Psoas muscle (tissue), 8 donors: ENCODE results near the gene CLCNKA. TPM values are rescaled to one million over a fixed set of nuclear protein-coding genes. Genes with fewer than 3 reads are reported as not detected.
A peak's percentile ranks its signal among the peaks of the same experiment; 100 is the strongest.

Source experiments
- ATAC-seq, 4 donors: fragments of 200-7000 bp; cut with Tn5 transposase; one replicate each; pipeline ENCODE4 v1.9.1; 2020; ENCODE audit warnings: moderate library complexity in 3 of 4, mild to moderate bottlenecking in 2 of 4
- DNase-seq, 2 donors: peaks; one replicate each; pipeline ENCODE4 v3.0.0-alpha.2; 2020
- H3K27ac ChIP-seq: fragments of 200-600 bp; one replicate; pipeline ENCODE4 v1.8.0; 2022
- H3K27me3 ChIP-seq, 3 donors: fragments of 200-600 bp in 1 of 3; one replicate each; pipeline versions ENCODE4 v1.6.1 to v1.8.0; 2013 to 2022; ENCODE audit warnings: low read length in 2 of 3, mild to moderate bottlenecking in 2 of 3, moderate library complexity in 1 of 3; ENCODE audit not compliant: insufficient read depth in 3 of 3
- H3K36me3 ChIP-seq, 2 donors: fragments of 200-600 bp in 1 of 2; one replicate each; pipeline versions ENCODE4 v1.6.1 to v1.8.0; 2013 to 2022; ENCODE audit warnings: low read depth in 1 of 2, mild to moderate bottlenecking in 1 of 2, moderate library complexity in 1 of 2; ENCODE audit not compliant: insufficient read depth in 1 of 2
- H3K4me1 ChIP-seq: fragments of 200-600 bp; one replicate; pipeline ENCODE4 v1.8.0; 2022
- H3K4me3 ChIP-seq: fragments of 200-600 bp; one replicate; pipeline ENCODE4 v1.8.0; 2022; ENCODE audit warnings: mild to moderate bottlenecking
- H3K9me3 ChIP-seq: fragments of 200-600 bp; one replicate; pipeline ENCODE4 v1.8.0; 2022
- WGBS, 3 donors: extraction: QIAGEN DNeasy Blood & Tissue Kit; methylation state at CpG; one replicate each; pipeline versions ENCODE4 v1.1.6 to v1.1.7; 2013; 5-methylcytosine and 5-hydroxymethylcytosine counted together
- intact Hi-C, 2 donors: fragments of 100-400 bp; cut with DNase I; formaldehyde crosslinking; loops; one replicate each; pipeline versions ENCODE4 v1.11.0 to v1.14.2; 2022
- polyA plus RNA-seq, 3 donors: library from polyadenylated mRNA; stranded (reverse); fragments of 200-250 nt; gene quantifications; one replicate each; pipeline ENCODE4 v1.2.3, GENCODE V29; 2013
- total RNA-seq, 4 donors: library from RNA; stranded (reverse); fragmentation: NEBNext Ultra II Directional in 2 of 4; extraction: Animal tissue kit (Norgen Biotek cat#: 25700) in 2 of 4; gene quantifications; one replicate each; pipeline versions ENCODE4 v1.2.1 to v1.2.4, GENCODE V29; 2021 to 2023
- TF ChIP-seq, protein P1 (sequence below): fragments of 200-600 bp; IDR thresholded peaks from one replicate; pipeline ENCODE4 v1.8.0; 2022; ENCODE audit warnings: antibody characterized with exemption
- donor health status: healthy with polysubstance abuse.
- donor health status: DM: no; HTN: no; CAD: no; lungs with moderate emphysema.
- donor health status: Bipolar disorder and iron deficiency.
- donor health status: healthy.
- donor health status: DM: yes; HTN: yes; CAD: no.
- donor health status: DM: no; HTN: no; CAD: no.
- donor health status: DM: no; HTN: no; CAD: no.
- donor health status: DM: yes; HTN: yes; CAD: no.

CLCNKA gene
- total and polyA plus RNA-seq, 7 donors, result 0.30 to 2.2 (median 1.2) TPM

DNA sequence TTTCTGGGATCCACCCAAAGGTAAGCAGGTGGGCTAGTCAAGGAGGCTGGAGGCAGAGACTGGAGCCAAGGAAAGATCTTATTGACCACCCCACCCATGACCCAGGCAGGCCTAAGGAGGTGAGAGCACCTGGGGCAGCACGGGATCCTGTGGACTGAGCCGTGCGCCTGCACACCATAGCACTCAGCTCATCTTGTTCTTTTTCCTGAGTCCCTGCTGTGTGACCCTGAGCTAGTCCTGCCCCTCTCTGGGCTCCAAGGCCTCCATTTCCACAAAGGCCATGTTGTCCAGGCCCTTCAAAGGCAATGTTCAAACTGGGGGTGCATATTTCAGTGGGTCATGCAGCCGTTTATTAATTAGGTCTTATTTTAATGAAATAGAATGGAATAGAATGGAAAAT, 44.4 kb downstream of the CLCNKA start:
- Histone ChIP-seq H3K27ac (no peak overlapping the region), H3K9me3 (no peaks in the 10 kb centered on the region), H3K4me1 (no peaks in the 10 kb centered on the region), H3K27me3 (peaks cover 0 to 4% (median 2%) of the 10 kb centered on the region in 3 donors), H3K4me3 (no peak overlapping the region), H3K36me3 (no peaks in the 10 kb centered on the region)
- 91 to 93% (median 91%) methylated on average over 4 of the region's 4 CpGs for WGBS, 3 donors
- intact Hi-C loops, result no loop called here
- TF ChIP-seq, protein P1, sequence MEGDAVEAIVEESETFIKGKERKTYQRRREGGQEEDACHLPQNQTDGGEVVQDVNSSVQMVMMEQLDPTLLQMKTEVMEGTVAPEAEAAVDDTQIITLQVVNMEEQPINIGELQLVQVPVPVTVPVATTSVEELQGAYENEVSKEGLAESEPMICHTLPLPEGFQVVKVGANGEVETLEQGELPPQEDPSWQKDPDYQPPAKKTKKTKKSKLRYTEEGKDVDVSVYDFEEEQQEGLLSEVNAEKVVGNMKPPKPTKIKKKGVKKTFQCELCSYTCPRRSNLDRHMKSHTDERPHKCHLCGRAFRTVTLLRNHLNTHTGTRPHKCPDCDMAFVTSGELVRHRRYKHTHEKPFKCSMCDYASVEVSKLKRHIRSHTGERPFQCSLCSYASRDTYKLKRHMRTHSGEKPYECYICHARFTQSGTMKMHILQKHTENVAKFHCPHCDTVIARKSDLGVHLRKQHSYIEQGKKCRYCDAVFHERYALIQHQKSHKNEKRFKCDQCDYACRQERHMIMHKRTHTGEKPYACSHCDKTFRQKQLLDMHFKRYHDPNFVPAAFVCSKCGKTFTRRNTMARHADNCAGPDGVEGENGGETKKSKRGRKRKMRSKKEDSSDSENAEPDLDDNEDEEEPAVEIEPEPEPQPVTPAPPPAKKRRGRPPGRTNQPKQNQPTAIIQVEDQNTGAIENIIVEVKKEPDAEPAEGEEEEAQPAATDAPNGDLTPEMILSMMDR, result no peak
- ATAC-seq, result no peak
- DNase-seq, result no peak

DNA sequence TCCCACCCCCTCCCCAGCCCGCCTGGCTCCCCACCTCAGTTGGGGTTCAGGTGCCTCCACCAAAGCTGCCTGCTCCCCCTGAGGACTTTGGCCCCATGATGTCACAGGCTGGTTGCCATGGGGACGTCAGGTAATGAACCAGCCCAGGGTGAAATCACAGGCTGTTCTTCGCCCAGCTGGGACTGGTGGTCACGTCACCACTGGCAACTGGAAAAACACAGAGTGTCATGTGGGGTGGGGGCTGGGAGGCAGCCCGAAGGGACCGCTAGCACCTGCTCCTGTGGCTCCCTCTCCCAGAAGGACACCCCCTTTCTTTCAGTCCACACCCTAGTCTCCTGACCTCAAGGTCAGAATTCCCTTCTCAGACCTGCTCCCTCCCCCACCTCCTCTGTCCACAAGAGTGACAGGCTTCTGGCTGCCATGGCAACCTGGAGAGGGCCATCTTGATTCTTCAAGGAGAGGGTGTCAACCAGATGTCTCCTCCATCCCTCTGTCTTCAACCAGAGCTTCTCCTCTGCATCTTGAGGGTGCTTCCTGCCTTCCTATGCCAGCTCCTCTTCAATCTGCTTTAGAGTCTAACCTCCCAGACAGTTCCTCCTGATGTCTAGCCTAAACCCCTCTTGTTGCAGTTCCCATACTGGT, 45.4 kb downstream of the CLCNKA start:
- DNase-seq (no peak), ATAC-seq (peak in 2 of 4 donors; percentile 20 to 61)
- no peaks in the 10 kb centered on the region for H3K9me3 ChIP-seq
- peaks cover 0 to 7% (median 2%) of the 10 kb centered on the region in 3 donors for H3K27me3 ChIP-seq
- no peaks in the 10 kb centered on the region for H3K36me3 ChIP-seq
- TF ChIP-seq, protein P1, result no peak
- intact Hi-C loops, result no loop called here
- no peak overlapping the region for H3K27ac ChIP-seq
- H3K4me3 ChIP-seq, result no peak overlapping the region
- 37 to 53% (median 53%) methylated on average over 6 of the region's 6 CpGs for WGBS, 3 donors
- no peaks in the 10 kb centered on the region for H3K4me1 ChIP-seq

DNA sequence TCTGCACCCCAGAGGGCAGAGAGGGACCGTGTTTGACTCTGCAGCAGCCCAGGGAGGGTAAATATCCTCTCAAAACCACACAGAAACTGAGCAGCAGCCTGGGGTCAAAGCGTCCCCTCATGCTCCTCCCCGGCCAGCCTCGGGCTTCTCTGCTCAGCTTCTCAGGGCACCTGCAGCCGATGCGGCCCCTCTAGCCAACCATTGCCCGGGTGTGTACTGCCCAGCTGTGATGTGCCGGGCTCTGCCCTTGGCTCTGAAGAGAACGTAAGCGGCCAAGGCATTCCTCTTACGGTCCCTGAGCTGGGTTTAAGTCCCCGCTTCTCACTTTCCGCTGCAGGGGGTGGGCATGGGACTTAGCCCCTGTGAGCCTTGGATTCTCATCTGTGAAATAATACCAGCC, 46.1 kb downstream of the CLCNKA start:
- Histone ChIP-seq H3K27me3 (peaks cover 0 to 12% (median 4%) of the 10 kb centered on the region in 3 donors), H3K4me1 (no peaks in the 10 kb centered on the region), H3K9me3 (no peaks in the 10 kb centered on the region), H3K4me3 (no peak overlapping the region), H3K36me3 (no peaks in the 10 kb centered on the region), H3K27ac (no peak overlapping the region)
- ATAC-seq (peak in 1 of 4 donors; percentile 26), DNase-seq (no peak)
- intact Hi-C loops, result no loop called here
- TF ChIP-seq, protein P1, result no peak
- WGBS, 3 donors, result 18 to 26% (median 22%) methylated on average over 13 of the region's 13 CpGs

- TF ChIP-seq, protein P1, result no peak
- Histone ChIP-seq H3K27me3 (peaks cover 0 to 17% (median 5%) of the 10 kb centered on the region in 3 donors), H3K36me3 (no peaks in the 10 kb centered on the region), H3K9me3 (no peaks in the 10 kb centered on the region), H3K27ac (no peak overlapping the region), H3K4me1 (no peaks in the 10 kb centered on the region), H3K4me3 (no peak overlapping the region)
- ATAC-seq (peak; percentile 38 to 84 (median 74)), DNase-seq (peak; percentile 38 to 72)
- WGBS, 3 donors, result 40 to 45% (median 41%) methylated on average over 11 of the region's 11 CpGs
- intact Hi-C loops, result no loop called here
Measured at GRCh38 chr1:16068356-16069270, 46.8 kb downstream of the CLCNKA start.
